ENCODE data around the gene EMC1.

DNA sequence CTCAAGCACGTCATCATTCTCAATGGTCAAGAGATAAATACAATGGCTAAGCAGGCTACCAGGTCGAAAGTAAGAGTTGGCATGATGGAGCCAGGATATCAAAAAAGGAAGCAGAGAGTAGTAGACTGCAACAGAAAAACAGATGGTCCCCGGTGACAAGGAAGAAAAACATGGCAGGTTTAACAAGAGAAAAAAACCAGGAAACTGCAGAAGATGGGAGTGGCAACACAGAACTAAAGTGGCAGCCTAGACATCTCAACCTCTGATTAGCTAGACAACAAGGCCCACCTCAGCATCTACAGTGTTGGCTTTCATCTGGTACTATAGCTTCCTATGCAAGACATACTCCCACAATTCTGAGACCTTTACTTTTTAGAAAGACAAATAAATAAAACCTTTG lies 44.4 kb downstream of the EMC1 start:
- TF ChIP-seq POLR2AphosphoS5 (IDR thresholded peaks at IDR 0.05; ENCODE audit: borderline replicate concordance, low read depth, low read length), result no peak
- TF ChIP-seq EZH2 (IDR thresholded peaks at IDR 0.05), result no peak
- no peak for TF ChIP-seq FOXP2 (optimal IDR thresholded peaks at IDR 0.05; ENCODE audit: control extremely low read depth, extremely low read length, insufficient read depth)
